OCI-LY1 (cell line): ENCODE data around the gene SLIT3.

Experiments used
- CTCF ChIP-seq: fragments of 200-600 bp; sonication (generic), shearing (Covaris generic); IDR thresholded peaks from 2 replicates; pipeline ENCODE4 v1.5.1; 2017; ENCODE audit warnings: mild to moderate bottlenecking, antibody characterized with exemption, low read length, moderate library complexity, mixed read lengths
- EZH2 ChIP-seq: fragments of 200-600 bp; sonication (generic), shearing (Covaris generic); IDR thresholded peaks from 2 replicates; pipeline ENCODE4 v1.8.0; 2017; ENCODE audit warnings: borderline replicate concordance, mixed run types, mild to moderate bottlenecking, antibody characterized with exemption, low read length, moderate library complexity, mixed read lengths

GRCh38 chr5:169219961-169220360 lies 81.0 kb downstream of the SLIT3 start:
- TF ChIP-seq CTCF: no peak
- no peak for TF ChIP-seq EZH2
